Omental fat pad (tissue), 4 donors: ENCODE results near the gene DCANP1. TPM values are rescaled to one million over a fixed set of nuclear protein-coding genes. Genes with fewer than 3 reads are reported as not detected.

ENCODE experiments used
- ATAC-seq: fragments of 150-250 bp; one replicate; pipeline ENCODE4 v1.9.1; 2016; ENCODE audit warnings: mild to moderate bottlenecking, moderate library complexity; ENCODE audit not compliant: low FRiP score
- DNase-seq: peaks from one replicate; pipeline ENCODE4 v3.0.0-alpha.2; 2019; ENCODE audit warnings: low spot score
- total RNA-seq, 4 donors: library from RNA; depleted of rRNA; stranded (reverse); fragments of >200 nt; gene quantifications; one replicate each; pipeline ENCODE4 v1.1.0, GENCODE V29; 2016
- TF ChIP-seq, protein P1 (sequence below), 3 donors: fragments of 450-650 bp; IDR thresholded peaks; one replicate each; pipeline ENCODE4 v1.5.1; 2016 to 2017; ENCODE audit warnings: antibody characterized with exemption in 3 of 3, mild to moderate bottlenecking in 3 of 3, moderate library complexity in 2 of 3

DCANP1 gene
- total RNA-seq, 4 donors from 2014 or later = 0.19 TPM; not detected in 3

DNA sequence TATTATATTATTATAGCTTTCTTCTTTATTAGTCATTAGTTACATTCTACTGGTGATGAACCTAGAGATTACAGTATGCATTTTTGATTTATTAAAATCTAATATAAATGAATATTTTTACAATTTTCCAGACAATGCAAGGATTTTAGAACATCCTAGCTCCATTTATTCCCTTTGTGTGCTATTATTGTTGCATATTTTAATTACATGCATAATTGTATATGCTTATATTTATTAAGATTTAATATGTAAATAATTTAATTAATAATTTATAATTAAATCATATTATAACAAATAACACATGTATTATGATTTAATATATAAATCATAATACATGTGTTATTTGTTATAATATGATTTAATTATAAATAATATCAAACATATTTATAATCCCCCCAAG is 24.7 kb downstream of the DCANP1 start:
- TF ChIP-seq, protein P1, sequence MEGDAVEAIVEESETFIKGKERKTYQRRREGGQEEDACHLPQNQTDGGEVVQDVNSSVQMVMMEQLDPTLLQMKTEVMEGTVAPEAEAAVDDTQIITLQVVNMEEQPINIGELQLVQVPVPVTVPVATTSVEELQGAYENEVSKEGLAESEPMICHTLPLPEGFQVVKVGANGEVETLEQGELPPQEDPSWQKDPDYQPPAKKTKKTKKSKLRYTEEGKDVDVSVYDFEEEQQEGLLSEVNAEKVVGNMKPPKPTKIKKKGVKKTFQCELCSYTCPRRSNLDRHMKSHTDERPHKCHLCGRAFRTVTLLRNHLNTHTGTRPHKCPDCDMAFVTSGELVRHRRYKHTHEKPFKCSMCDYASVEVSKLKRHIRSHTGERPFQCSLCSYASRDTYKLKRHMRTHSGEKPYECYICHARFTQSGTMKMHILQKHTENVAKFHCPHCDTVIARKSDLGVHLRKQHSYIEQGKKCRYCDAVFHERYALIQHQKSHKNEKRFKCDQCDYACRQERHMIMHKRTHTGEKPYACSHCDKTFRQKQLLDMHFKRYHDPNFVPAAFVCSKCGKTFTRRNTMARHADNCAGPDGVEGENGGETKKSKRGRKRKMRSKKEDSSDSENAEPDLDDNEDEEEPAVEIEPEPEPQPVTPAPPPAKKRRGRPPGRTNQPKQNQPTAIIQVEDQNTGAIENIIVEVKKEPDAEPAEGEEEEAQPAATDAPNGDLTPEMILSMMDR (IDR thresholded peaks at IDR 0.05) = no peak
- DNase-seq = no peak
- ATAC-seq = no peak

DNA sequence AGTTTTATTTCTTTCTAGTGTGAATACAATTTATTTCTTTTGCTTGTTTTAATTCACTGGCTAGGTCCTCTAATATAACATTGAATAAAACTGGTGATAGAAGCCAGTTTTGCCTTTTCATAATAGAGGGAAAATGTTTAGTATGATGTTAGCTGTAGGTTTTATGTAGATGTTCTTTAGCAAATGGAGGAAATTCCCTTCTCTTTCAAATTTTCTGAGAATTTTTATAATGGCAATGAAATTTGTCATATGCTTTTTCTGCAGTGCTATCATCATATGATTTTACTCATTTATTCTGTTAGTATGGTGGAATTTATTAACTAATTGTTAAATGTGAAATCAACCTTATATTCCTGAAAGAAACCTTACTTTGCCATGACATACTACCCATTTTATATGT is 30.1 kb downstream of the DCANP1 start:
- ATAC-seq = no peak
- DNase-seq = no peak
- TF ChIP-seq, protein P1 (IDR thresholded peaks at IDR 0.05) = no peak

DNA sequence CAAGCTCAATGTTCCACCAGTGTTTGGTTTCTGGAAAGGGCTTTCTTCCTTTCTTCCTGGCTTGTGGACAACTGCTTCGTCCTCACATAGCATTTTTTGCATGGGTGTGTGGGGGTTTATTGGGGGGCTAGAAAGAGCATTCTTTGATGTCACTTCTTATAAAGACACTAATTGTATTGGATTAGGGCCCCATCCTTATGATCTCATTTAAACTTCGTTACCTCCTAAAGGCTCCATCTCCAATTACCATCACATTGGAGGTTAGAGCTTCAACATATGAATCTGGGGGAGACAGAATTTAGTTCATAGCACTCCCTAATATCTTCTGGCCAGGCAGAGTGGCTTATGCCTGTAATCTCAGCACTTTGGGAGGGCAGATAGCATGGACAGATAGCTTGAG is 42.1 kb downstream of the DCANP1 start:
- TF ChIP-seq, protein P1 (IDR thresholded peaks at IDR 0.05) = no peak
- ATAC-seq = no peak
- no peak for DNase-seq

DNA sequence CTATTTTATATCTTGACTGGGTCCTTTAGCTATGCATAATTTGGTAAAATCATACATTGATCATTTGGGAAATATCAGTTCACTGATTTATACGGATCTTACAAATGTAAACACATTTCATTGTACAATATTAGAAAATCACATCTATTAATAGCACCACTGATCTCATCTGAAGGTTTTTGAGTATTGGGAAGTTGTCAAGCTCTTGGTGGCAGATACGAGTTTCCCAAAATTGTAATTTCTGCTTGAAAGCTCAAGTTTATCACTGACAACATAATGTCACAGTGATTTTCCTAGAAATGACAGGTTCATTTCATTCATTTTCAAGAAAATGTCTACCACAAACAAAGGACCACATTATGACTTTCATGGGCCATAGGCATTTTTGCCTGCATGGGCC is 45.1 kb downstream of the DCANP1 start:
- TF ChIP-seq, protein P1 (IDR thresholded peaks at IDR 0.05) = no peak
- ATAC-seq (no peak), DNase-seq (no peak)

DNA sequence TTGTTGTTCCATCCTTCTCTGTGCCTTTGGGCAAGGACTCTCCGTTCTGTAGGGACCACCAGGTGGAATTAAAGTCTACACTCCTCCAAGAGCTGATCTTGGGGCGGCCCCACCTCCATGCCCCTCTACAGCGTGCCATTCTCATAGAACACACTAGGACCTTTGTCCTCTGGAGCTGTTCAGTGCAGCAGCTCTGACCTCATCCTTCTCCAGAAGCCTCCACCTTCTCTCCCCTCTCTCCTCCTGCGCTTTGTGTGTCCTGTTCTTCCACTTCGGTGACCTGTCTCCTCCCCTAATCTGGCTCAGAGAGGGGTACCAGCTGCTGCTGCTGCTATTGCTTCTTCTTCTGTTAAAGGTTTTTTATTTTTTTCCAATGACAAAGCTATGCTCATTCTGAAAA is 46.3 kb downstream of the DCANP1 start:
- ATAC-seq (no peak), DNase-seq (no peak)
- TF ChIP-seq, protein P1 (IDR thresholded peaks at IDR 0.05) = no peak

DNA sequence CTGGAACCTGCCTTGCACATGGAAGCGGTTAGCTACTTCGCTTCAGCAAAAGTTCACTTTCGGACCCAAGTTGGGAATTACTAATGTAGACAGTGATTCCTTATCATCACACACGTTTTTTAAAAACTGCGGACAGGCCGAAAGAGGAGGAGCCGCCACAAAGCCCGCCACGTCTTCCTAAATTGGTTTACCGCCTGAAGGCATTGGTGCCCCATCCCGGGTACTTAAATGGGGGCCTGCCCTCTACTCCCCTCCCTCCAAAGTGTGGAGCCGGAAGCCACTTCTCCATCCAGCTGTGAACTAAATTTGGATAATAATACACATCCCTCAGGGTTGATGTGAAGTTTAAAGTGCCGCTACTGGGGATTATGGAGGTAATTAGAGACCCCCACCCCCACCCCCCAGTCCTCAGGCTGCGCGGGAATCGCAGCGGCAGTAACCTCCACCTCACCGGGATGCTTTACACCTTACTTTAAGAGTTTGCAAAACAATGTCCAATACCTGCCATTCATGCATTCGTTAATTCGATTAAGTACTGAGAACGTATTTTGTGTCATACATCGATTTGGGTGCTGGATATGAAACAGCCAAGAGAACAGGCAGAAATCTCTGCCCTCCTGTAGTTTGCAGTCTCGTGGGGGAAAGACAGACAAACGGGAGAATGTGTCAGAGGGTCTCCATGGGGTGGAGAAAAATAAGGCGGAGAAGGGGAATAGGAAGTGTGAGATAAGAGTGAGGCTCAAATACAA is 47.2 kb downstream of the DCANP1 start:
- TF ChIP-seq, protein P1 (IDR thresholded peaks at IDR 0.05) = no peak
- no peak for ATAC-seq
- no peak for DNase-seq
